HCT116 (cell line): ENCODE results near the gene CCN5. TPM values are rescaled to one million over a fixed set of nuclear protein-coding genes. Genes with fewer than 3 reads are reported as not detected.

Source experiments
- ATAC-seq: fragments of 200-7000 bp; cut with Tn5 transposase; 2 replicates; pipeline ENCODE4 v1.9.1; 2020; ENCODE audit warnings: mild to moderate bottlenecking, moderate library complexity
- BruUV-seq: library from RNA; stranded (reverse); fragments of 400-500 nt; replicated peaks from 2 replicates; lab custom pipeline; 2021; lab: Mats Ljungman, UMichigan
- CTCF ChIA-PET: fragments of 300-600 bp; sonication (Branson Sonifier 250); formaldehyde crosslinking; loops from one replicate; lab custom pipeline; 2021; ENCODE audit warnings: antibody characterized with exemption; lab: Charles Lee
- POLR2A ChIA-PET: fragments of 300-600, 350-600 bp; sonication (Branson Sonifier 250); formaldehyde crosslinking; loops from one replicate; lab custom pipeline; 2021; ENCODE audit warnings: antibody characterized with exemption; lab: Charles Lee
- RAD21 ChIA-PET, 2 experiments: fragments of 300-600 bp; sonication (Branson Sonifier 250); formaldehyde crosslinking; loops; one replicate each; lab custom pipeline; 2023; ENCODE audit warnings: low total read pairs in 2 of 2; ENCODE audit not compliant: uncharacterized antibody in 2 of 2, unreplicated experiment in 2 of 2, low non-redundant PET in 1 of 2; lab: Charles Lee
- DNase-seq: peaks from one replicate; pipeline ENCODE4 v3.0.0-alpha.2; 2010; ENCODE audit warnings: low read depth, low spot score
- H2AFZ ChIP-seq: fragments of 200-600 bp; shearing (Covaris generic), sonication (generic); 2 replicates; pipeline ENCODE4 v1.6.1; 2017; ENCODE audit warnings: low read depth, mixed run types, mixed read lengths, antibody characterized with exemption, low read length; ENCODE audit not compliant: poor library complexity, severe bottlenecking
- H3K27ac ChIP-seq: 2 replicates; pipeline ENCODE4 v1.5.1; 2012; ENCODE audit warnings: low read depth, low read length
- H3K27me3 ChIP-seq: fragments of 200-600 bp; sonication (generic); 2 replicates; pipeline ENCODE4 v1.6.1; 2016; ENCODE audit warnings: mixed run types, low read length, mixed read lengths; ENCODE audit not compliant: insufficient read depth
- H3K36me3 ChIP-seq, 2 experiments: fragments of 200-500 bp in 1 of 2; fragments of 200-600 bp in 1 of 2; sonication (Bioruptor generic) in 1 of 2; sonication (generic) in 1 of 2; 2 replicates each; pipeline versions ENCODE4 v1.5.1 to v1.6.1; 2014 to 2016; ENCODE audit warnings: low read length in 2 of 2, inconsistent platforms in 1 of 2, mixed read lengths in 1 of 2, mixed run types in 1 of 2; ENCODE audit not compliant: insufficient read depth in 2 of 2, control insufficient read depth in 1 of 2
- H3K4me1 ChIP-seq, 2 experiments: fragments of 200-600 bp in 1 of 2; sonication (generic) in 1 of 2; 2 replicates each; pipeline versions ENCODE4 v1.5.1 to v1.6.1; 2012 to 2017; ENCODE audit warnings: low read length in 2 of 2, inconsistent platforms in 1 of 2, mild to moderate bottlenecking in 1 of 2, mixed read lengths in 1 of 2, mixed run types in 1 of 2, moderate library complexity in 1 of 2; ENCODE audit not compliant: insufficient read depth in 2 of 2, control insufficient read depth in 1 of 2
- H3K4me2 ChIP-seq: fragments of 200-600 bp; sonication (generic); 2 replicates; pipeline ENCODE4 v1.6.1; 2017; ENCODE audit warnings: mixed run types, low read length, mixed read lengths
- H3K4me3 ChIP-seq, 2 experiments: fragments of 200-600 bp in 1 of 2; sonication (generic) in 1 of 2; replicated peaks in 1 of 2; 2 replicates each; pipeline ENCODE4 v1.5.1; 2011 to 2016; ENCODE audit warnings: low read length in 2 of 2, control low read depth in 1 of 2, low read depth in 1 of 2, mild to moderate bottlenecking in 1 of 2, mixed read lengths in 1 of 2, mixed run types in 1 of 2
- H3K79me2 ChIP-seq: fragments of 200-600 bp; sonication (generic); 2 replicates; pipeline ENCODE4 v1.6.1; 2017; ENCODE audit warnings: mild to moderate bottlenecking, mixed run types, low read length, moderate library complexity, mixed read lengths; ENCODE audit not compliant: insufficient read depth
- H3K9ac ChIP-seq: fragments of 200-600 bp; sonication (generic); 2 replicates; pipeline ENCODE4 v1.6.1; 2016; ENCODE audit warnings: low read length, mixed read lengths
- H3K9me2 ChIP-seq: fragments of 200-600 bp; sonication (generic), shearing (Covaris generic); 2 replicates; pipeline ENCODE4 v1.6.1; 2017; ENCODE audit warnings: mixed run types, mild to moderate bottlenecking, moderate library complexity; ENCODE audit not compliant: insufficient read depth
- H3K9me3 ChIP-seq, 2 experiments: fragments of 200-500 bp in 1 of 2; fragments of 200-600 bp in 1 of 2; sonication (Bioruptor generic) in 1 of 2; sonication (generic) in 1 of 2; 2 replicates each; pipeline ENCODE4 v1.6.1; 2014 to 2017; ENCODE audit warnings: low read length in 2 of 2, mixed read lengths in 2 of 2, inconsistent platforms in 1 of 2, low read depth in 1 of 2, mild to moderate bottlenecking in 1 of 2, mixed run types in 1 of 2, moderate library complexity in 1 of 2; ENCODE audit not compliant: control insufficient read depth in 1 of 2, insufficient read depth in 1 of 2
- H4K20me1 ChIP-seq: fragments of 200-600 bp; sonication (generic), shearing (Covaris generic); 2 replicates; pipeline ENCODE4 v1.6.1; 2017; ENCODE audit warnings: mixed run types, mild to moderate bottlenecking, moderate library complexity; ENCODE audit not compliant: insufficient read depth
- CBX3 ChIP-seq: IDR thresholded peaks from 2 replicates; pipeline ENCODE4 v1.6.1; 2012; ENCODE audit warnings: low read depth
- CEBPB ChIP-seq: IDR thresholded peaks from 2 replicates; pipeline ENCODE4 v1.6.1; 2012; ENCODE audit warnings: low read depth
- CTCF ChIP-seq, 3 experiments: fragments of 200-600 bp in 1 of 3; sonication (generic) in 1 of 3; IDR thresholded peaks in 2 of 3; conservative IDR thresholded peaks in 1 of 3; 2 replicates each; pipeline ENCODE4 v1.5.1; 2012 to 2017; ENCODE audit warnings: low read depth in 2 of 3, low read length in 2 of 3, antibody characterized with exemption in 1 of 3, borderline replicate concordance in 1 of 3, control low read depth in 1 of 3, mild to moderate bottlenecking in 1 of 3, mixed read lengths in 1 of 3, mixed run types in 1 of 3, moderate library complexity in 1 of 3; ENCODE audit not compliant: insufficient read depth in 1 of 3
- ELF1 ChIP-seq: IDR thresholded peaks from 2 replicates; pipeline ENCODE4 v1.6.1; 2012; ENCODE audit warnings: low read depth, borderline replicate concordance
- EZH2 ChIP-seq: fragments of 200-600 bp; sonication (generic); IDR thresholded peaks from 2 replicates; pipeline ENCODE4 v1.6.1; 2017; ENCODE audit warnings: antibody characterized with exemption, mixed run types
- EZH2phosphoT487 ChIP-seq: fragments of 200-600 bp; IDR thresholded peaks from 2 replicates; pipeline ENCODE4 v1.6.1; 2018; ENCODE audit warnings: antibody characterized with exemption, borderline replicate concordance
- FOSL1 ChIP-seq: IDR thresholded peaks from 2 replicates; pipeline ENCODE4 v1.6.1; 2012; ENCODE audit warnings: low read depth
- POLR2A ChIP-seq: IDR thresholded peaks from 2 replicates; pipeline ENCODE4 v1.7.0; 2011; ENCODE audit warnings: borderline replicate concordance; ENCODE audit not compliant: insufficient read depth, insufficient read length; ENCODE audit errors: extremely low read depth
- TCF7L2 ChIP-seq: IDR thresholded peaks from 2 replicates; pipeline ENCODE4 v1.7.0; 2011; ENCODE audit warnings: borderline replicate concordance, inconsistent platforms; ENCODE audit not compliant: insufficient read depth, insufficient read length; ENCODE audit errors: extremely low read depth
- YY1 ChIP-seq: IDR thresholded peaks from 2 replicates; pipeline ENCODE4 v1.6.1; 2011; ENCODE audit warnings: low read length, low read depth, moderate library complexity, mild to moderate bottlenecking; ENCODE audit not compliant: insufficient replicate concordance; ENCODE audit errors: extremely low read depth
- intact Hi-C: fragments of 100-400 bp; cut with micrococcal nuclease; formaldehyde crosslinking; loops from 2 replicates; pipeline ENCODE4 v1.10.0; 2022
- total RNA-seq: library from RNA; stranded (reverse); gene quantifications from one replicate; pipeline ENCODE4 v1.2.1, GENCODE V29; 2021; ENCODE audit not compliant: unreplicated experiment

CCN5 gene
- total RNA-seq, 1 experiment from 2014 or later = 0.20 TPM

- BruUV-seq = no TSS peak
- no peak overlapping the region for H3K4me3 ChIP-seq
- H3K27ac ChIP-seq = no peak overlapping the region
- no peak overlapping the region for H3K9ac ChIP-seq
- intact Hi-C loops = no loop called here
- ChIA-PET CTCF (interaction anchor here (7.5 kb wide), 1 partner anchor 45 kb away, joined by 160 read pairs; no protein-coding TSS in a partner anchor), RAD21 (interaction anchor here in 1 of 2 experiments (4.6 kb wide), 1 partner anchor 46 kb away, joined by 27 read pairs; no protein-coding TSS in a partner anchor), POLR2A (no interaction called here)
- no peaks in the 10 kb centered on the region for H3K79me2 ChIP-seq
- H3K27me3 ChIP-seq = no peaks in the 10 kb centered on the region
- H3K4me2 ChIP-seq = no peak overlapping the region
- peak; percentile 49; the same call in 1 of the 2 replicates for TF ChIP-seq CEBPB
- no peak for TF ChIP-seq ELF1
- peaks cover 2 to 20% of the 10 kb centered on the region in 2 experiments; a peak in 3 of 4 replicates for H3K4me1 ChIP-seq
- H3K9me2 ChIP-seq = no peaks in the 10 kb centered on the region
- no peaks in the 10 kb centered on the region for H3K36me3 ChIP-seq
- H3K9me3 ChIP-seq = peaks cover 0 to 3% of the 10 kb centered on the region in 2 experiments; a peak in 1 of 4 replicates
- DNase-seq = no peak
- H4K20me1 ChIP-seq = no peaks in the 10 kb centered on the region
- no peak for ATAC-seq
- H2AFZ ChIP-seq = no peak overlapping the region
Observed at GRCh38 chr20:44686934-44687333, 28.2 kb upstream of the CCN5 start.

GRCh38 chr20:44688053-44688625 lies 27.0 kb upstream of the CCN5 start:
- Histone ChIP-seq H3K27me3 (no peaks in the 10 kb centered on the region), H3K4me1 (peaks cover 12 to 30% of the 10 kb centered on the region in 2 experiments), H3K79me2 (no peaks in the 10 kb centered on the region), H3K4me3 (no peak overlapping the region), H3K36me3 (no peaks in the 10 kb centered on the region), H4K20me1 (no peaks in the 10 kb centered on the region), H3K9me3 (peaks cover 0 to 5% of the 10 kb centered on the region in 2 experiments; a peak in 1 of 4 replicates), H3K9me2 (no peaks in the 10 kb centered on the region), H2AFZ (no peak overlapping the region), H3K4me2 (no peak overlapping the region), H3K9ac (no peak overlapping the region), H3K27ac (no peak overlapping the region)
- ATAC-seq = no peak
- intact Hi-C loops = no loop called here
- CTCF ChIA-PET = interaction anchor here (1.1 to 7.5 kb wide), 2 partner anchors 41 to 44 kb away, joined by 3 to 160 read pairs; no protein-coding TSS in a partner anchor
- POLR2A ChIA-PET = no interaction called here
- no TSS peak for BruUV-seq
- no peak for TF ChIP-seq FOSL1
- TF ChIP-seq EZH2 = no peak
- TF ChIP-seq EZH2phosphoT487 = no peak
- TF ChIP-seq POLR2A = no peak
- TF ChIP-seq TCF7L2 = no peak
- no peak for TF ChIP-seq CBX3
- TF ChIP-seq CTCF (IDR thresholded peaks at IDR 0.05 in 2 of 3, conservative IDR thresholded peaks at IDR 0.05 in 1 of 3; ENCODE audit: borderline replicate concordance in 1 of 3, insufficient read depth in 1 of 3, low read depth in 2 of 3, low read length in 2 of 3) = peak in 2 of 3 experiments; percentile 24 to 32; a peak in 3 of 6 replicates
- TF ChIP-seq YY1 = no peak
- RAD21 ChIA-PET = interaction anchor here in 1 of 2 experiments (0.7 kb wide), 1 partner anchor 523 kb away, joined by 3 read pairs; no protein-coding TSS in a partner anchor
- DNase-seq = no peak
